GM12801 (cell line): ENCODE measurements around the gene ARHGAP44.

Source experiments
- TF ChIP-seq, protein P1 (sequence below): IDR thresholded peaks from one replicate; pipeline ENCODE4 v1.5.1; 2011; ENCODE audit warnings: control low read depth; ENCODE audit not compliant: insufficient read length; ENCODE audit errors: extremely low read depth

ARHGAP44 gene

DNA sequence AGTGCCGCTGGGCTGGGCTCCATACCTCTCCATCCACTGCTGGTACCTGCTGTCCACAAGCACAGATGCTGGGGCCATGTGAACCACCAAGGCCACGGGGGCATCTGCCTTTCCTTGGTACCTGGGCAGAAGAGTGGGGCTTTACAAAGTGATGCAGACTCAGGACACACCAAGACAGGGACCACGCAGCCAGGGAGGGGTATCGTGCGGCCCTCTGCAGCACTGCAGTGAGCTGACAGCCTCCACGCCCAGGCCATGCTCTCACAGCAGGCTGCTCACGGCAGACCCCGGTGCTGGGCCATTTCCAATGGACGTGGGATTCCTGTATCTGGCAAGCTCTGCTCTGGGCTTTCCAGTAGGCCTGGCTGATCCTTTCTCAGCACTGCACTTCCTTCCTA is 214.2 kb downstream of the ARHGAP44 start:
- TF ChIP-seq, protein P1, sequence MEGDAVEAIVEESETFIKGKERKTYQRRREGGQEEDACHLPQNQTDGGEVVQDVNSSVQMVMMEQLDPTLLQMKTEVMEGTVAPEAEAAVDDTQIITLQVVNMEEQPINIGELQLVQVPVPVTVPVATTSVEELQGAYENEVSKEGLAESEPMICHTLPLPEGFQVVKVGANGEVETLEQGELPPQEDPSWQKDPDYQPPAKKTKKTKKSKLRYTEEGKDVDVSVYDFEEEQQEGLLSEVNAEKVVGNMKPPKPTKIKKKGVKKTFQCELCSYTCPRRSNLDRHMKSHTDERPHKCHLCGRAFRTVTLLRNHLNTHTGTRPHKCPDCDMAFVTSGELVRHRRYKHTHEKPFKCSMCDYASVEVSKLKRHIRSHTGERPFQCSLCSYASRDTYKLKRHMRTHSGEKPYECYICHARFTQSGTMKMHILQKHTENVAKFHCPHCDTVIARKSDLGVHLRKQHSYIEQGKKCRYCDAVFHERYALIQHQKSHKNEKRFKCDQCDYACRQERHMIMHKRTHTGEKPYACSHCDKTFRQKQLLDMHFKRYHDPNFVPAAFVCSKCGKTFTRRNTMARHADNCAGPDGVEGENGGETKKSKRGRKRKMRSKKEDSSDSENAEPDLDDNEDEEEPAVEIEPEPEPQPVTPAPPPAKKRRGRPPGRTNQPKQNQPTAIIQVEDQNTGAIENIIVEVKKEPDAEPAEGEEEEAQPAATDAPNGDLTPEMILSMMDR = no peak

DNA sequence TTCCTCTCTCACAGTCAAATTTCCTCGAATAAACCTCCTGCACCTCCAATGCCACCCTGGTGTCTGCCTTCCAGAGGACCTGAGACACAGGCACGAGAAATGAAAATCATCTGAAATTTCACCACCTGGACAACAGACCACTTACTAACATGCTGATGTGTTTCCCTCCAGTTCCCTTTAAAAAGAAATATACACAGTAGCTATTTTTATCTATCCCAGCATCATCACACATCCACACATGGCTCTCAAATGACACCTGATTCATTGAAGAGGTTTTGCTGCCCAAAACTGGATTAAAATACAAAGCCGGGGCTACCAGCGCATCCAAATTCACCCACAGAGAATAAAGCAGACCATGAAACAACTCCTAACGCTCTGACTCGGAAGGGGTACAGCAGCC is 214.6 kb downstream of the ARHGAP44 start:
- TF ChIP-seq, protein P1 = no peak

- TF ChIP-seq, protein P1 = no peak
Observed at GRCh38 chr17:13004336-13004735, 215.0 kb downstream of the ARHGAP44 start.

DNA sequence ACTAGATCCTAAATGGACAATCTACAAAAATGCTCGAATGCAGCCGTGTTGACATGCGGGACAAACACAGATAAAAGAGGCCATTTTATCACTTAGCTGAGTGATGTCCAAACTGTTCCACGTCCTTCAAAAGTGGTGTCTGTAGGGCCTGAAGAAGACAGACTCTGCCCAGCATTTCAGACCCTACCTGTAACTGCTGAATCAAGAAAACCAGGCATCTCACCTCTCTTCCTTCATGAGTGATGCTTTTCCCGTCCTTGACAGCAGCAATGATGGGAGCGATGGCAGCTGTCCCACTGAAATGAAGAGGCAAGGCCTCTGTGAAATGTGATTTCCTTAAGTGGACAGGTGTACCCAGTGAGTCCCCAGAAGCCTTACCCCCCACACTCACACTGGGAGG is 216.2 kb downstream of the ARHGAP44 start:
- TF ChIP-seq, protein P1 = no peak

DNA sequence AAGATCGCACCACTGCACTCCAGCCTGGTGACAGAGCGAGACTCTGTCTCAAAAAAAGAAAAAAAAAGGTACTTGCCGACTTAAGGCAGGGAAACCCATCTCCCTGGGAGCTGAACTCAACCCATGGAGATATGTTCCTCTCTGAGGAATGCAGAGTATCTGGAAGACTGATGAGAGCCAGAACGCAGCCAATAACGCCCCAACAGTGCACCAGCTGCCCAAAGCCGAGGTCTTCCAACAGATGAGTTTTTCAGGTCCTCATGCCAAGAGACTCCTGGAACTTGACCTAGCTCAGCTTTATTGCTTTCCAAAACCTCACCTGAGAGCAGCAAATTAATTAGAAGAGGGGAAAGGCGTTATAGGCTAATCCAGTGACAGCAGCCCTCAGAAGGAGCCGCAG is 219.2 kb downstream of the ARHGAP44 start:
- TF ChIP-seq, protein P1 = no peak

DNA sequence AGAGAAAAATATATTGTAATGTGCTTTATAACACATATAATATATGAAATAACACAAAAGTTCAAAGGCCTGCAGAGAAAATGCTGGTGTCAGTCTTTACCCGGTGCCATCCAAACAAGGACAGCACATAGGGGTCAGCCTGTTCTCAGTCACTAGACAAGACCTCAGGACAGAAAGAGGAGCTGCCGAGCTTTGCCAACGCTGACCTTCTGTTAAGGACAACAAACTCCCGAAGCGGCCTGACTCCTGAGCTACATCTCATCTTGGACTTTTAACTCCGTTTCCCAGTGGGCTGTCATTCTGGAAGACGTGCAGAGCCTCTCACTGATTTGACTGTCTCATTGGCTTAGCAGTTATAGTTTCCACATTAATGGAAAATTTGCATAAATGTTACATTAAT is 221.7 kb downstream of the ARHGAP44 start:
- TF ChIP-seq, protein P1 = no peak

GRCh38 chr17:13014801-13015200 is 225.5 kb downstream of the ARHGAP44 start:
- TF ChIP-seq, protein P1 = no peak

DNA sequence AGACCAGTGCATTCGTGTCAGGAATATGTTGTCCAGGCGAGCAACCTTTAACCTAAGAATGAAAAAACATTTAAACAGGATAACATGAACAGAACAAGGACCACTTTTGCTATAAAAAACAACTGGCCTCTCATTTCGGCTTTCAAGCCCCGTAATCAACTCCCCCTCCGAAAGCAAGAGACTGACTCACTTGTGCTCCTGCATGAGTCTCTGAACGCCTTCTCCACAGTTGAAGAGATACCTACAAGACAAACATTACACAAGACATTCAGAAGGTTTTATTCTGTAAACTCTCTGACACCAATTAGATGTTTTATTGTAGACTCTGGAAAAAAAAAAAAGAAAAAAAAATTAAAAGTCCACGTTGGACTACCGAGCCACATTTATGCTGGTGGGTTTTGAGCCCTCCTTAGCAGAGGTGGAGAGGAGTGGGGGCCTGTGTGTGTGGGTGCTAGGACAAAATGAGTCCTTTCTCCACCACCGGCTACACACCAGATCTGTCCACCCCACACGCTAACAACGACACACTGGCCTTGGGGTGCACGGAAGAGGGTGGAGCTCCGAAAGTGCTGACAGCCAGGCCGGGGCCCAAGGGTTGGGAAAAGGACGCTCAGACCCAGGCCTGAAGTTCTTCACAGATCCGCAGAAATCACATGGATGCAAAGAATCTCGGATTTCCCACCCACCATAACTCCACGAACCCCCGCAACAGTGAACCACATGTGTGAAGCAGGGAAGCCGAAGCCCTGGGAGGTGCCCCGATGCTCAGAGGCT is 227.8 kb downstream of the ARHGAP44 start:
- TF ChIP-seq, protein P1 = no peak
